SK-MEL-5 (cell line): ENCODE measurements around the gene SHISA9. TPM values are rescaled to one million over a fixed set of nuclear protein-coding genes. Genes with fewer than 3 reads are reported as not detected.

ENCODE experiments used
- DNase-seq: peaks from one replicate; pipeline ENCODE4 v3.0.0-alpha.2; 2016; ENCODE audit warnings: low read depth, low spot score
- in situ Hi-C: cut with HindIII; loops from 2 replicates; pipeline ENCODE4 v1.10.0; 2016; ENCODE audit warnings: low sequenced_read_pairs, high pct_unique_total_duplicates, low pct_unique_long_range_greater_than_20kb
- total RNA-seq: library from RNA; depleted of rRNA; stranded (reverse); fragments of >200 nt; shearing (Covaris generic); gene quantifications from 2 replicates; pipeline ENCODE4 v1.2.3, GENCODE V29; 2014

The SHISA9 gene
- total RNA-seq, 1 experiment from 2014 or later: 0.37 TPM

DNA sequence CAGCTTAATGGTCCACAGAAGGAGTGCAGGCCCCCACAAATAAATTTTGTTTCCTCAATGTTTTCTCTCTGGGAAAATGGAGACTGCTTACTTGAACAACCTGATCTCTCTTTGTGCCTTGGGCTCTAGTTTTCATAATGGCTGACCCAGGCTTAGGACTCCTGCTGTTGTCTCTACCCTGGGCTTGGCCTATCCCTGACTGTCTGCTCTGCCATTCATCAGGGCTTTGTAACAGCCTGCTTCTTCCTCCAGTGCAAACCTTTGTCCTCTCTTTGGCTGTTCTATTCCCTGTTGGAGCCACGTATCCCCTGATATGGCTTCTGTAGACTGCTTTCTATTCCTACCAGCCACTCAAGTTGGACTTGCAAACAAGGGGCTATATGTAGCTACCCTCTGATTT, 139.8 kb downstream of the SHISA9 start:
- no peak for DNase-seq
- in situ Hi-C loops: no loop called here

DNA sequence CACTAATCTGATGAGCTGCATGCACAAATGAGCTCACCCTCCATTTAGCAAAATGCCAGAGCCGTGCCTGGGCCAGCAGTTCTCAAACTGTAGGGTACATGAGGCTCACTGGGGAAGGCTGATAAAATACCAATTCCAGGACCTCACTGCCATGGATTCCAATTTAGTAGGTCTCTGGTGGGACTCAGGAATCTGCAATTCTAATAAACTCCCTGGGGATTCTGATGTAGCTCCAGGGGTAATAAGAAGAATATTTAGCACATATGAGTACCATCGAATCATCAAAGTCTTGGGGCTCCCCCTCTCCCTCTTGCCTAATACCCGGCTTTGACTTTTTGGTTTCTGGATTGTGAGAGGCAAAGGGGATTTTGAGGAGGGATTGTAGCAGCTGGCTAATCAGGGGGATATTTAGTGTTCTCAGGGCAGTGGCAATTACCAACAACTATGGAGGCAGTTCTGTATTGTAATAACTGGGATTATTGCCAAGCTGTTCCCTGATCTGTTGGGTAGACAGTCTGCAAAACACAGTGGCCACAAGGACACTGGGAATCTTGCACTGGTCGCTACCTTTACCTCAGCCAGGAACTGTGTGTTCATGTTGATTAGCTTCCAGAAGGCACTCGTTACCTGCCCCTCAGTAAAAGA, 140.4 kb downstream of the SHISA9 start:
- no peak for DNase-seq

DNA sequence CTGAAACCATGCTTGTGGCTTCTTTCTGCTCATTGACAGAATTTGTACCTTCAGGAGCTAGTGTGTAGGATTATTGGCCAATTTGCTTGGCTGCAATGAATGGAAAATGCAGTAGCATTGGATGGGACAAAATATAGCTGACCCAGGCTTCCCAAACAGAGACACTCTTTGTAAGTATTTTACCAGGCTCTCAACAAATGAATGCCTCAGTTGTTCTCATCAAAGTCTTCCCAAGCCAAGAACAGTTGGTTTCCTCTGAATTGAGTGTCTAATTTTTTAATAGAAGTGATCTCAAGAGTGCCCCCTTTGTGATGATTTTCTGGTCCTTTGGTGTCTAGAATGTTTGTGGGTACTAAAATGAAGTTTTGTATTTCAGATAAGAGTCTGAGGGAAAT, 140.9 kb downstream of the SHISA9 start:
- in situ Hi-C loops: no loop called here
- peak; percentile 82 for DNase-seq

More for the DNA sequence above, 140.4 kb downstream of the SHISA9 start:
- in situ Hi-C loops: no loop called here

GRCh38 chr16:13046061-13046821, 144.8 kb downstream of the SHISA9 start:
- in situ Hi-C loops: no loop called here
- DNase-seq: no peak

- in situ Hi-C loops: no loop called here
- DNase-seq: no peak
Measured at GRCh38 chr16:13047276-13047675, 145.9 kb downstream of the SHISA9 start.

GRCh38 chr16:13049688-13050087, 148.3 kb downstream of the SHISA9 start:
- in situ Hi-C loops: no loop called here
- DNase-seq: no peak

- in situ Hi-C loops: no loop called here
- DNase-seq: no peak
Measured at GRCh38 chr16:13052431-13052830, 151.0 kb downstream of the SHISA9 start.

- in situ Hi-C loops: no loop called here
- DNase-seq: no peak
Measured at GRCh38 chr16:13055480-13055879, 154.1 kb downstream of the SHISA9 start.

- DNase-seq: no peak
- in situ Hi-C loops: no loop called here
Measured at GRCh38 chr16:13056607-13057006, 155.2 kb downstream of the SHISA9 start.

DNA sequence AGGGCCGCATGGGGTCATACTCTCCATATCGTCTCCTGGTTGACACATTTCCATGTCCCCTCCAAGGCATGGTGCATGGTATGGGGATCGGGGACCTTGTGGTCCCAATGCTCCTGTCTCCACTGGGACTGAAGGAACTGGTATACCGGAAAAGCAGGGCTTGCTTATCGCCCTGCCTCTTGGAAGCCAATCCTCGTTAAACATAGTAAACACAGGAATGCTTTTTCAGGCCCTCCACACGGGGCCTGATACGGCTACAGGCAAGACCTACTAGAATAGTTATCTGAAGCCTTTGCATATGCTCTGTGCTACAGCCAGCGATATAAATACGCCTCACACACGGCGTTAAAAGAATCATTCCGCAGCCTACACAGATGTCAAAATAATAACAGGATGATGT, 159.5 kb downstream of the SHISA9 start:
- no peak for DNase-seq
- in situ Hi-C loops: no loop called here

- DNase-seq: no peak
- in situ Hi-C loops: no loop called here
Measured at GRCh38 chr16:13061691-13062090, 160.3 kb downstream of the SHISA9 start.

- in situ Hi-C loops: no loop called here
- DNase-seq: no peak
Measured at GRCh38 chr16:13062219-13062618, 160.8 kb downstream of the SHISA9 start.

- DNase-seq: no peak
- in situ Hi-C loops: no loop called here
Measured at GRCh38 chr16:13063457-13063856, 162.1 kb downstream of the SHISA9 start.

- in situ Hi-C loops: no loop called here
- no peak for DNase-seq
Measured at GRCh38 chr16:13064821-13065220, 163.4 kb downstream of the SHISA9 start.

DNA sequence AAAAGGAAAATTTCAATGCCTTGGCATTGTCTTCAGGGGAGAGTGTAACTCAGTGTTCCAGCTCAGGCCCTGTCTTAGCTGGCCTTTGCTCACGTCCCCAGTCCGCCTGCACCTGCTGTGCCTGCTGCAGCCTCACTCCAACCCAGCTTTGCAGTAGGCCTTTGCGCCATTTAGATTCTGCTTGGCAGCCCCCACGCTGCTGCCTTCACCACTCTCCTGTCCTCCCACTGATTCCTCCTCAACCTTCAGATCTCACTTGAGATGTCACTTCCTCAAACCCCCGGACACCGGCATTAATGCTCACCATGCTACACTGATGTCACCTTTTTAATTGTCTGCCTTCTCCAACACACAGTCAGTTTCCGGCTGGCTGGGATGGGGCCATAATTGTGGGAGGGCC, 166.2 kb downstream of the SHISA9 start:
- DNase-seq: no peak
- in situ Hi-C loops: no loop called here

DNA sequence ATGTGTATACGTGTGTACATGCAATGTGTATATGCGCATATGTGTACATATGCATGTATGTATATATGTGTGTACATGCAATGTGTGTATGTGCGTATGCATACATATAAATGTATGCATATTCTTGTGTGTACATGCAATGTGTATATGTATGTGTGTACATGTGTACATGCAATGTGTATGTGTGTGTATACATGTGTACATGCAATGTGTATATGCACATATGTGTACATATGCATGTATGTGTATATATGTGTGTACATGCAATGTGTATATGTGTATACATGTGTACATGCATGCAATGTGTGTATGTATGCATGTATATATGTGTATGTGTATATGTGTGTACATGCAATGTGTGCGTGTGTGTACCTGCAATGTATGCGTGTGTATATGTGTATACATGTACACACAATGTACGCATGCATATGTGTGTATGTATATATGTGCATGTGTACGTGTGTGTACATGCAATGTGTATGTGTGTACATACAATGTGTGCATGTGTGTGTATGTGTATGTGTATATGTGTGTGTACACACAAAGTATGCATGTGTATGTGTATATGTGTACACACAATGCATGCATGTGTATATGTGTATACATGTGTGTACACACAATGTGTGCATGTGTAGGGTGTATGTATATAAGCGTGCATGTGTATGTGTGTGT, 167.7 kb downstream of the SHISA9 start:
- in situ Hi-C loops: no loop called here
- no peak for DNase-seq

- DNase-seq: no peak
- in situ Hi-C loops: no loop called here
Measured at GRCh38 chr16:13070268-13070667, 168.9 kb downstream of the SHISA9 start.

GRCh38 chr16:13076878-13077277, 175.5 kb downstream of the SHISA9 start:
- in situ Hi-C loops: no loop called here
- no peak for DNase-seq

DNA sequence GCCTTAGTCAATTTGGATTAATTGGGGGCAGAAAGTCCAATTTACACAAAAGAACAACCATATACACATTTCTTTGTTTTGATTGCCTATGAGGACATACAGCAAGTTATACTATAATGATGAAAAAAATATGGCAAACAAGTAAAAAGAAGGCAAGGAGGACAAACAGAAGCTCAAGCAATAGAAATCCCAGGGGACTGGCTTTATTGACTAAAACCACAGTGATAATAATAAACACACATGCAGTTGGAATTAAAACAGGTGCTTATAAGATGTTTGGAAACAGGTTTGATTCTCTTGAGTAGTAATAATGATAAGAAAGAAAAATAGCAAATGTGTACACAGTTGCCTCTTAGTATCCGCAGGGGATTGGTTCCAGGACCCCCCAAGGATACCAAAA, 176.4 kb downstream of the SHISA9 start:
- in situ Hi-C loops: no loop called here
- DNase-seq: no peak
